Glomerular visceral epithelial cell (primary cell): Measurements from ENCODE around the gene WWTR1.

Source experiments
- DNase-seq: peaks from one replicate; pipeline ENCODE4 v3.0.0-alpha.2; 2016; ENCODE audit errors: extremely low spot score

The WWTR1 gene

DNA sequence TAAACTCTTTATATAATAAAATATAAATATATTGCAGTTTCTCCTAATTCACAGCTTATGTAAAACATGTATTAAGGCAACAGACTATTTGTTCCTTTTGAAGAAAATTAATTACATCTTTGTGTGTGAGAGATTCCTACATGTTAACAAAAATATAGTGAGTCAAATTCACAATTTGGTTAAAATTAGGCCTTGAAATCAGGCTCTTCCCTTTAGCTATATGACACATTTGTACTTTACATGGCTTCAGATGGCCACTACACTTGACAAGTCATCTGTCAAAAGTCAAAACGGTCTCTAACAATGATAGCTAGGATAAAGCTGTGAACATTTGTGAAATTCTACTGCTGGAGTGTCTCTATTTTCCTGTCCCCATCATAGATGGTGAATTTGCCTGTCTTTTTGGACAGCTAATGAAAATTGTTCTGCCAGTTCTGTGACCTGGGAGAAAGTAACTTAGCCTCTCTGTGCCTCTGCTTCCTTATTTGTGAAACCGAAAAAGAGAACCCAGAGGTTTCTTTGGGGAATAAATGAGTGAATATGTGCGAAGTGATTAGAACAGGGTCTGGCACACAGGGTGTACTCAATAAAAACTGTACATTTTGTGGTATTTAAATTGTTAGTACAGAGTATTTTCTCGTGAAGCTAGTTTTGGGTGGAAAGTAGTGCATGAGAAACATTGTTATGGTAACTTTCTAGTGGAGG lies 159.7 kb downstream of the WWTR1 start:
- DNase-seq = no peak

DNA sequence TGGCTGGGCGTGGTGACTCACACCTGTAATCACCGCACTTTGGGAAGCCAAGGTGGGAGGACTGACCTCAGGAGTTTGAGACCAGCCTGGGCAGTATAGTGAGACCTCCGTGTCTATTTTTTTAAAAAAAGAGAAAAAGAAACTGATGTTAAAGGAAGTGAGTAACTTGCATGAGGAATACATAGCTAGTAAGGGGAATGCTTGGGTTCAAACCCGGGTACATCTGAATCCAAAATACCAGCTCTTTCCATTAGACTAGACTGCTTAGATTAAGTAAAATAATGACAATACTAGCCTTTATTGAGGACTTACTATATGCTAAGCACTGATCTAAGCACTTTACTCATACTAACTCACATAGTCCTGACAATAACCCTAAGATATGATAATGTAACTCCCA lies 160.9 kb downstream of the WWTR1 start:
- no peak for DNase-seq

- no peak for DNase-seq
Measured at GRCh38 chr3:149495581-149496125, 162.2 kb downstream of the WWTR1 start.

GRCh38 chr3:149494759-149495580 lies 162.9 kb downstream of the WWTR1 start:
- DNase-seq = peak; percentile 36

GRCh38 chr3:149494022-149494758 lies 163.6 kb downstream of the WWTR1 start:
- peak; percentile 39 for DNase-seq

GRCh38 chr3:149493315-149494021 lies 164.4 kb downstream of the WWTR1 start:
- DNase-seq = no peak

DNA sequence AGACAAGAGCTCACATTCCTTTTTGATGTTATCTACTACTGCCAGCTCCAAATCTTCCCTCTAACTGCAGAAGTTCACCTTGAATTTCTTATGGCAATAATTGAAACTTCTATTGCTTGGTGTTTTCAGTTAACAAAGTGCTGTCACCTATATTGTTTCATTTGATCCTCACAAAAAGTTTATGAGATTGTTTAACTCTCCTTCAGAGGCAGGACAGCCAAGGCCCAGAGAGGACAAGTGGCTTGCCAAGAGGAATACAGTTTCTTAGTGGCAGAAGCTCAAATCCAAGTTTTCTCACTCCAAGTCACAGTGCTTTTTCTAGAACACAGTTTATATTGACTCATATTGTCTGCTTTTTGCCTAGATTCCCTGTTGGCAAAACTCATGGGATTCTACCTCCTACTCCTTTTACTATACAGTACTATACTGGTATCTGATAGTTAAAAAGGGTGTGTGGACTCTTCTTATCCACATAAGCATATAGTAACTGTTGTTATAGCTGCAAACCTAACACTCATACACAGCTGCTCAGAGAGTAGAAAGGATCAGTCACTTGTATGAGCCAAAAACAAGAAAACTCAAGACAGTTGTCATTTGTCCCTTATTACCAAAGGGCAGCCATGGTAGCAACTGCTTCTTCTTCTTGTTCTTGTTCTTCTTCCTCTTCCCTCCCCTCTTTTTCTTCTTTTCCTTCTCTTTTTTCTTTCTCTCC lies 167.4 kb downstream of the WWTR1 start:
- no peak for DNase-seq

DNA sequence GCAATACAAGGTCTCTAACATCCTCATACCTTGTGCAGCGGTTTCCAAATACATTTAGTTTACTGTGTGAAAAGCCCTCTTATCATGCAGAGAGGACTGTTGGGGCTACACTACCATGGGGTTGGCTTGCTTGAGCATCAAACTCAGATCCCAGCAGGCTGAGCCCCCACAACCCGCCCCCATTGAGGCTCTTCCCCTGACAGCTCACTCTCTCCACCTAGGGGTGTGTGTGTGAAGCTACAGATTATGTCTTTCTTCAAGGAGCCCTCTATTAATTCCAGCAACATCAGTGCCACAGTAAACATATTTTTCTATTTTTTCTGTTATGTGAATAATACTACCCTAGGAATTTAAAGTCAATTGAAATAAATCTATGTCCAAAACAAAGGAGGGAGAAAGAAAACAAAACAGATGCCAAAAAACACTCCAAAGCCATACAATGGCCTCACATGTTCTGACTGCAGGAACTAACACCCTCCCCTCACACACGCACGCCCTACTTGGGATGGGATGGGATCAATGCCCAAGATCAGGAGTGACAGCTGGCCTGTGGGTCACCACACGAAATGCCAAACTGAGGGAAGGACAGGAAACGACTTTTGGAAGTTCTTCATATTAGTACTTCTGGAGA lies 168.7 kb downstream of the WWTR1 start:
- DNase-seq = no peak

- DNase-seq = no peak
Measured at GRCh38 chr3:149487598-149488197, 170.1 kb downstream of the WWTR1 start.

GRCh38 chr3:149486726-149487125 lies 171.1 kb downstream of the WWTR1 start:
- DNase-seq = no peak

GRCh38 chr3:149481491-149481890 lies 176.3 kb downstream of the WWTR1 start:
- no peak for DNase-seq

GRCh38 chr3:149481056-149481455 lies 176.8 kb downstream of the WWTR1 start:
- DNase-seq = no peak

GRCh38 chr3:149480326-149481017 lies 177.4 kb downstream of the WWTR1 start:
- DNase-seq = peak; percentile 85

DNA sequence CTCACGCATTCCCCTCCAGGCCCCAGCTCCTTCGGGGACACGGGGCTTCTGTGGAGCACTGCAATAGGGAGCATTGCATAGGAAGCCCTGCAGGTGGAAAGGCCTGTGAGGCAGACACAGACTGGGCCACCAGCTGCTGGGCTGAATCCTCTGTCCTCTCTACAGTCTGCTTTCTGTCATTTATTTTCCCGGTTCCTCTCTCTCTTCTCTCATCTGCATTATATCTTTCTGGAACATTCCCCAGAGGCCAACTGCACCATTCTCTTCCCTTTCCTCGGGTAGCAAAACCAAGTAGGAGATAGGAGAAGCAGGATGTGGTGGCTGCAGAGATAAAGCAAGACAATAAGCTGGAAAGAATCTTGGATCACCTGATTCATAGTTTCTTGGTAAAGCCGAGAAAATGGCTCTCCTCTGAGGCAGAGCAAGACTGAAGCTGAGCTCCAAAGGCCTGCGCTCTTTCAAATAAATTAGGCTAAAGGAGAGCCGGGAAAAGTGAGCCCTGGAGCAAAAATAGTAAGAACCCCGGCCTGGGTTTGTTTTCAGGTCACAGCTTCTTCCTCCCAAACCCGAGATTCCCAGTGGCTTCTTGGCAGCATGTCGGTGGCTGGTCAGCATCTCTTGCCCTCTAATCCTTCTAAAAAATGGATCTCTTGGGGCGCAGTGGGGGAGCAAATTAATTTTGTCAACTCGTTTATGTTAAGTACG lies 178.1 kb downstream of the WWTR1 start:
- DNase-seq = no peak

DNA sequence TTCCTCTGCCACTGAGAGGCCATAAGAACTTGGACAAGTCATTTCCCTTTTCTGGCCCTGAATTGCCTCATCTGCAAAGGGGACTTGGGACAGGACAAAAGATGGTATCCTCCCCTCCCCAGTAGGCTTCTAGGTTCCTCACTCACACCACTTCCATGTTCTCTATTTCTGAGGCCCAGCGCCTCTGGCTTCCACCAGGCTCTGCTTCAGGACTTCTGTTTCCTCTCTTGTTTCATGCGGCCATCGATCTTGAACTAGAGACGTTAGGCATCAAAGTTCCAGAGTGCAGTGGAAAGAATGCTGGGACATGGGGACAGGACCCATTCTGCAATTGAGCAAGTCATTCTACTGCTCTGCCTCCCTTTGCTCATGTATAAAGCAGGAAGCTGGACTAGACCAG lies 181.6 kb downstream of the WWTR1 start:
- DNase-seq = no peak

DNA sequence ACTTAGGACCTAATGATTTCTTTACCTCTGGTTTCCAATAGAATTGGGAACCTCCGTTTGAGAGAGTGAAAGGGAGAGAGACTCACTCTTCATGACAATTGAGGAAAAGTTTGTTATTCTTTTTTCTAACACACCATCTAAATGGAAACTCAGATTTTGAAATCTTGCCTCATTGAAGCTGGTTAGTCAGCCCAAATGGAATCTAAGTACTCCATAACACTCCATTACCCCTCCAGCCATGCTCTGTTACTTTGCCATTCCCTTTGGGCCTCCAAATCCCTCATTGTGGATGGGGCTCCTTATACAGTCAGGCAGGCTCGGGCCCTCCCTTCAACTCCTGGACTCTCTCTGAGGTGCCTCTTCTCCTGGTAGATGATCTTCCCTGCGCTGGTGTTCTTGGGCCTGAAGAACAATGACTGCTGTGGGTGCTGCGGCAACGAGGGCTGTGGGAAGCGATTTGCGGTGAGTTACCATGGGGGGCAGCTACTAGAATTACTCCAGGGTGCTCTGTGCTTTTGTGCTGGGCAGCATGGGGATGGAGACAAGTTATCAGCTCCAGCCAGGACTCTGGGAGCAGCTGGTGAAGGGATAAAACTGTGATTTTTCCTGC lies 182.3 kb downstream of the WWTR1 start:
- DNase-seq = no peak

DNA sequence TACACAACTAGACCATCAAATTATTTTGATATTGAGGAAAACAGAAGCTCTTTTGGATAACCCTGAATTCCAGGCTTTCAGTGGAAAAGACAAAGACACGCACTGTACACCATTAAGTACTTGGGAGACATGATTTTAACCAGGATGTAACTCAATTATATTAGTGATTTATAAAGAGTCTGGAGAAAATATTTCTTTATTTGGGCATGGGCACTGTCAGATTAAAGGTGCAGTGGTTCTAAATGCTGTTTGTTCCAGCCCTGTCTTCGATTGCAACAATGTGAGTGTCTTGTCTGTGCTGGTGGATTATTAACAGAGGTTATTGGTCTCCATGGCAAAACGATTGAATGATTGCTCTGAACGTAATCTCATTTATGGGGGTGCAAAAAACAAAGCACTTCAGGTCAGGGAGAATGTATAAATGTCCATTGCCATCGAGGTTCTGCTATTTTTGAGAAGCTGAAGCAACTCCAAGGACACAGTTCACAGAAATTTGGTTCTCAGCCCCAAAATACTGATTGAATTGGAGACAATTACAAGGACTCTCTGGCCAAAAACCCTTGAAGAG lies 183.5 kb downstream of the WWTR1 start, which contains the start of gene TM4SF4:
TSS of gene TM4SF4 (plus strand) at position 448 of the 568 bp plus-strand sequence. CDS start 181 bp downstream, outside the sequence.
- peak; percentile 24 for DNase-seq
